NCI-H1105 treated with DMSO at 0.1 percent for 48 hours (cell line): Measurements from ENCODE around the gene LIPC.

Experiments
- DNase-seq: peaks from one replicate; lab custom pipeline; 2025; lab: John Stamatoyannopoulos, UW

The LIPC gene

GRCh38 chr15:58458076-58458475, 26.3 kb downstream of the LIPC start:
- DNase-seq = no peak

- no peak for DNase-seq
These were observed 27.3 kb downstream of the LIPC start for GRCh38 chr15:58459045-58459444.

DNA sequence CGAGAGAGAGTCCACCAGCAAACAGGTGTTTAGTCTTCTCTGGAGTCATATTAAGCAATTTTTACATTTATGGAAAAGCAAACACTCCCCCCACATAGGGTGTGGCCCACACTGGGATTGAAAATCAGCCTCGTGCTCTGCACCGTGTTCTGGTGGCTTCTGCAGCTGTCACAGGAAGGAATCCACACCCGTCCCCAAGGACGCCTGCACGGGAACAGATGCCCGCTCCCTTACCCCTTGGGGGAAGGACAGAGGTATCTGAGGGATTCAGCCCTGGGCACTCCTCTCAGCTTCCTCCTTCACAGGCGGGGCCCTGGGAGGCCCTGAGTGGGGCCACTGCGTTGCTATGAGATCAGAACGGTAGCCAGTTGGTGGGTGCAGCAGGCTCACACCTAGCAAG, 27.8 kb downstream of the LIPC start:
- DNase-seq = no peak

DNA sequence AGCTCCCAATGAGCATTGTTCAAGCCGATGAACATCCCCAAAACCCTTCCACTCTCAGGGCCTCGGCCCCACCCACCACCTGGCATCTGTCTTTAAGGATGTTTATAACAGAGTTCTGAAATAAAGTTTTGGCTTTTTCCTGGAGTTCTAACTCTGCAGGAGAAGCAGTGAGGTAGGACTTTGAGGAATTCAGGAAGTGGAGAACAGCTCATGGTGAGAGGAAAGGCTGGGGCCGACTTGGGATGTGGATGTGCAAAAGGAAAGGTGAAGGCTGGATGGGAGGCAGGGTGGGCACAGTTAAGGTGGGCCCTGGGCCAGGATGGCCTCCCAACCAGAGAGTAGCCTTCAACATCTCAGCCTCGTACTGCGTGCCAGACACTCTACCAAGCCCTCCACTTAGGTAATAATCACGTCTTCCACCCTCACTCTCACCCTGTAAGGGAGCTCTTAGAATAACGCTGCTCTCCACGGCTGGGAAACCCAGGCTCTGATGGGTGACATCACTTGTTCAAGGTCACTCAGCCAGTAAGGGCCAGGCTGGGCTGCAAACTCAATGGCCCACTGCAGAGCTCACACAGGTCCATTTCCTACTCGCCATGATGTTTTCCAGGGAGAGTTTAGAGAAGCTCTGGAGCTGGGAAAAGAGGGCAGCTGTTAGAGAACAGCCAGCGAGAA, 28.5 kb downstream of the LIPC start:
- DNase-seq = no peak

DNA sequence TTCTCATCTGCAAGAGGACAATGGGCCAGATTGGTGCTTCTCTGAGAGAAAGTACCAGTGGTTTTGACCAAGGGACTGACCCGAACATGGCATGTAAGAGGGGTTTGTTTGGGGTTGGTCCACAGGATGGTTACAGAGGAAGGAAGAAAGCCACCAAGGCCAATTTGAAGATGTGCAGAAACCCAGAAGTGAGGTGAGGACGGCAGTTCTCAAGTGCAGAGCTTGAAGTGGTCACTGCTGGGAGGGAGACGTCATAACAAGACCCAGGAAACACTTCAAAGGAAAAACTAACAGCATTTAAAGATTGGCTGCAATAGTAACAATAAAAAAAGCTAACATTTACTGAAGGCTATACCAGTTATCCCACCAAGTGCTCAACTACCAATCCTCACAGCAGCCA, 29.1 kb downstream of the LIPC start:
- DNase-seq = no peak

DNA sequence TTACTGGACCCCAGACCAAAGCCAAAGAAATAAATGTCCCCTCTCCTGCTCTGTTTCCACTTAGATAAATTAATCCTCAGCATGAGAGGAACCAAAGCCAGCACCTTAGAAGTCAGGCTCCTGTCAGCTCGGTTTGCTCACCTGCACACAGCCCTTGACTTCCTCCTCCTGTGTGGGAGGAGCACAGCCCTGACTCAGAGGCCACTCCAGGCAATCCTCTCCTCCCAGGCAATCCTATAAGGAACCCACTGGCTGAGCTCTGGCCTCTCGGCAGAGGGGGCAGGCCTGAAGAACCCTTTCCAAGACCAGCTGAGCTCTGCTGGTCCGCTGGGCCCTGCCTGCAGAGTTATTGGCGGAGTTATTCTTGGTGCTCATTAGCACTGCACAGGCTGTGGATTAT, 30.8 kb downstream of the LIPC start:
- DNase-seq = no peak

DNA sequence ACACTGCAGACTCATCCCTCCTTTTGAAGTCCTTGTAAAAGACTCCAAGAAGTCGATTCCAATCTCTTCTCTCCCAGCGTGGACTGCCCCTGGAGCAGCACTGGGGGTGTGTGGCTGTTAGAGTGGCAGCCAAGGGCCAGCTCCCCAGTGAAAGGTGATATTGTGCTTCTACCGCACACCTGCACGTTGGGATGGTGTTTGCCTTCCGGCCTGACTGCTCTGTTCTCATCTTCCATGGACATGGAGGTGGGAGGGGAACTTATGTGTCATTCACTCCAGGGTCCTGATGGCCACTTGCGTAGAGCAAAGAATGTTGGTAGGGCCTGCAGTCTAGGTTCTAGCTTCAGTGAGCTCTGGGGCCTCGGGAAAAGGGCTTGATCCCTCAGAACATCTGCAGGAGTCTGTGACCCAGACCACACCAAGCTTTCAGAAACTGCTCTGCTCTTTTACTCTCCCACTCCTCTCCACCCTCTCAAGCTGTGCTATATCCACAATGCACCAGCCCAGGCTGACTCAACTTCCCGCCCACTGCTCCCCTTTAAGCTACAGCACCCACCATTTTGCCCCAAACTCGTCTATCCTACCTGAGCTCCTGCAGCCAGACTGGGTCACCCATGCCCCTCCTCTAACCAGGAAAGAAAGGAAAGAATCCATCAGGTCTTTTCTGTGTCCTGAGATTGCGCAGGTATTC, 31.3 kb downstream of the LIPC start:
- DNase-seq = no peak

GRCh38 chr15:58463815-58464650, 32.2 kb downstream of the LIPC start:
- DNase-seq = peak; percentile 88

DNA sequence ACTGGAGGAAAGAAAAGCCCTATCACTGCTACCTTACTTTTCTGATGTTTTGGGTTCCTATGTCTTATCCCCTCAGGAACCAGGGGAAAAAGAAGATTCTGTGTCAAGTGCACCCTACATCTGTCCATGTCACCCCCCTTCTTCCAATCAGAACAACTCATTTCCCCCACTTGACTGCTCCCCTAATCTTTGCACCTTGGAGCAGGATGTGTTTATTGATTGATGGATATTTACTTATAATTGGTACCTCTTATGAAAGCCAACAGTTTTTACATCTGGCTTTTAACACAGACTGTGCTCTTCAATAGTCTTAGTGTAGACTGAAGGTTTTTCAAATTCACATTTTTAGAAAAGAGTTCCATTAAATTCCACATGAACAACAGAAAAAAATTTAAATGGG, 33.3 kb downstream of the LIPC start:
- no peak for DNase-seq

- DNase-seq = no peak
These were observed 34.2 kb downstream of the LIPC start for GRCh38 chr15:58465866-58466517.

- DNase-seq = no peak
These were observed 34.8 kb downstream of the LIPC start for GRCh38 chr15:58466566-58466965.

DNA sequence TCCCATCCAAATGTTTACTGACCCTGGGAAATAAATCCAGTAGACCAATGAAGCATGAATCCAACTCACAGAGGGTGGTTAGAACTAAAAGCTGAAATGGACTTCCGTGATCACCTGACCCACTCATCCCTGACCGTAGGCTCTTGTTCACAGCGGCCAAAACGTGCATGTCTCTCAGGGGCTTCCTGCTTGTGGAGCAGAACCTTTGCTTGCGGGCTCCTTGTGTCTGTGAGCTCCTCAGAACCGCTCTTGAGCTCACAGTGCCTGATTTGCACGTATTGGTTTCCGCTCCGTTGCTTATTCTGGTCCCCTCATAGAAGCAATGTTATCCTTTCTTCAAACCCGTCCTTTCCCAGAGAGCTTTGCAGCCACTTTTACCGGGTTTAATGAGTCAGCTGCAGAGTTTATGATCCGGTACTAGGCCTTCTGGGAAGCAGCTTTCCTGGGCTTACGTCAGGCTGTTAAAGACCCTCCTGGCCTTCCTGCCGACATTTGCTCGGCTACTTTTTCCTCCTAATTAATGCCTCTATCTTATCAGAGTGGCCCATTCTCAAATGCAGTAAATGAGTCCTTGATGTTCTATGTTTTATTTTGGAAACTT, 35.4 kb downstream of the LIPC start:
- peak; percentile 49 for DNase-seq

DNA sequence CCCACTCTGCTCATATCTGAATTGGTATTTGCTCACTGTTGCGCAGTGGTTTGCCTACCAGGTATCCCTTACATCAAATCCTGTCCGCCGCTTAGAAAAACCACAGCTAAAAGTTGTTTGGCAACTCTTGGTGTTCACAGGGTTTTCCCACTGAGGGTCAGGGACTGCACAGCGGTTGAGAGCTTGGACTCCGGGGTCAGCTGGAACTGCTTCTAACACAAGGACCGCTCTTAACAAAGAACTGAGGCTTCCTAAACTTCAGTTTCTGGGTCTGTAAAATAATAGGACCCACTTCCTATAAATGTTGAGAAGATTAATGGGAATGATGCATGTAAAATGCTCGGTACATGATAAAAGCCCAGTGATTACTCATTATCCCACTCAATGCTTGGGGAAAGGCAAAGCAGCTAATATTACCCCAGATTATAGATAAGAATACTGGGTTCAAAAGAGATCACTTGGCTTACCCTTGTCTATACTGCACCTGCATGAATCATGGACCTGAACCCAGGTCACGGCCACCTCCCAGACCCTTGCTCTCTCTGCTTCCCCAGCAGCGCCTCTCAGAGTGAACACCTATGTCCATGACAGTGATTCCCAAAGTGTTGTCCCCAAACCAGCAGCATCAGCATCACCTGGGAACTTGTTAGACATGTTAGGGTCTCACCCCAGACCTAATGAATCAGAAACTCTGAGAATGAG, 36.1 kb downstream of the LIPC start:
- DNase-seq = no peak

DNA sequence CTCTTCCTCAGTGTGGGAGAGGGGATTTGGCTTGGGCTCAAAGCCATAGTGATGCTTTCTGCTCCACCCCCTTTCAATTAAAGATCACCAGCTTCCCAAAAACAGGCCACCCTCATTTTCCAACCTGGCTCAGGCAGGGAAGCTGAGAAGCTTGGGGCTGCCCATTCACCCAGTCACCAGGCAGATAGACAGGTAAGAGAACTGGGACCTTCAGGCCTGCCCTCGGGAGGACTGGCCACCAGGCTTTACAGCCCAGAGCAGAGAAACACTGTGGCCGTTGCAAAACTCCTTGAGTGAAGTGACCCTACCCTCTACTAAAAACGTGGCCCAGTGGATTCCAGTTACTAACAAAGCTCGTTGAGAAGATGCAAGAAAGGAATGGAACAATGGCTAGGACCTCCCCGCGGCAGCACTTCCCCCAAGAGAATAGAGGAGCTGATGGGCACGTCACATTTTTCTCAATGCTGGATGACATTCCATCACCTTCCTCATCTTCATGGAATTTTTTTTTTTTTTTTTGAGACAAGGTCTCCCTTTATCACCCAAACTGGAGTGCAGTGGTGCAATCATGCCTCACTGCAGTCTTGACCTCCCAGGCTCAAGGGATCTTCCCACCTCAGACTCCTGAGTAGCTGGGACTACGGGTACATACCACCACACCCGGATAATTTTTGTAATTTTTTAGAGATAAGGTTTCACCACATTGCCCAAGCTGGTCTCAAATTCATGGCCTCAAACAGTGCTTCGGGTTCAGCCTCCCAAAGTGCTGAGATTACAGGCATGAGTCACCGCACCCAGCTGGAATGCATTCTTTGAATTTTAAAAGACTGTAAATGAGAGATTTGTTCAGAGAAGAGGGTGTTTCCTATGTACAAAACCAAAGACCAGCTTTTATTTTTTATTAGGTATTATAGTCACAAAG, 37.9 kb downstream of the LIPC start:
- DNase-seq = no peak

DNA sequence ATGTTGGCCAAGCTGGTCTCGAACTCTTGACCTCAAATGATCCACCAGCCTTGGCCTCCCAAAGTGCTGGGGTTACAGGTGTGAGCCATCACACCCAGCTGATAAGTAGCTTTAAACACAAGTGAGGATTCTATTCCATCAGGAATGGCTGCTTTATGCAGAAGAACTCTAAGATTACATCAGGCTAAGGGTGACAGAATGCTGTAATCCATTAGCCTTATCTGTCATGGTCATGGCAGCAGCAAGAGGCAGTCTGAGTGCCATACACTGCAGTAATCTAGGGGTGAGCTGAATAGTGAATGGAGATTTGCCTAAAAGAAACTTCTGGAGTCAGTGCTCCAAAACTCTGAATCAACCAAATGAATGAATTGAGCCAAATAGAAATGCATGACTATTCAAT, 39.6 kb downstream of the LIPC start:
- no peak for DNase-seq

DNA sequence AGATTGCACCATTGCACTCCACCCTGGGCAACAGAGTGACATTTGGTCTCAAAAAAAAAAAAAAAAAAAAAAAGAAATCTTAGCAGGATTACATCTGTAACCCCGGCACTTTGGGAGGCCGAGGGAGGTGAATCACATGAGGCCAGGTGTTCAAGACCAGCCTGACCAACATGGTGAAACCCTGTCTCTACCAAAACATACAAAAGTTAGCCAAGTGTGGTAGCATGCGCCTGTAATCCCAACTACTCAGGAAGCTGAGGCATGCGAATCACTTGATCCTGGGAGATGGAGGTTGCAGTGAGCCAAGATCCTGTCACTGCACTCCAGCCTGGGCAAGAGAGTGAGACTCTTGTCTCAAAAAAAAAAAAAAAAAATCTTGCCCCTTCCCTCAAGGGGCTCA, 40.4 kb downstream of the LIPC start:
- DNase-seq = no peak

- DNase-seq = no peak
These were observed 41.2 kb downstream of the LIPC start for GRCh38 chr15:58472821-58473581.

DNA sequence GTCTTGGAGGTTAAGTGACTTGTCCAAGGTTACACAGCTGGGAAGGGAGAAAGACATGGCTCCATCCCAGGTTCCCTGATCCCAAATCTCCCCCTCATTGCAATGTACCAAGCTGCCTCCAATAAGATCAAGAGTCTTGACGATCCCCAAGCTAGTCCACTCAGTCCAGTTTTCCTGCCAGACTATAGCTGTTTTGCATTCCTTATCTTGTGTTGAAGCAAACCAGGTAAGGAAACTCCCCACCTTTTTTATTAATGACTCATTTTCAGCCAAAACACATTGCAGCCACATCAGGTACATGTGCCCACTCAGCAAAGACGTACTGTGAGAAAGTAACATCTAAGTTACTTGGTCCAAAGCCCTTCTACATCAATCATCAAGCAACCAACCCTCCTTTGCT, 41.9 kb downstream of the LIPC start:
- no peak for DNase-seq

GRCh38 chr15:58474741-58475323, 43.0 kb downstream of the LIPC start:
- no peak for DNase-seq
